Naive thymus-derived CD8-positive, alpha-beta T cell (primary cell): ENCODE results near the gene TSEN34. TPM values are rescaled to one million over a fixed set of nuclear protein-coding genes. Genes with fewer than 3 reads are reported as not detected.
A peak's percentile ranks its signal among the peaks of the same experiment; 100 is the strongest.
"Not testable (repeated sequence)": the region's sequence is repeated elsewhere in the genome, so short reads cannot be mapped to it uniquely, and the experiment has no call there.

ENCODE experiments used
- ATAC-seq, 2 donors: fragments of 150-1000 bp; cut with Tn5 transposase in 1 of 2; sonication (Bioruptor Pico), chemical (Tn5 transposase) in 1 of 2; 1 replicate in 1 of 2; 2 replicates in 1 of 2; pipeline ENCODE4 v1.10.0; 2021; ENCODE audit warnings: mild to moderate bottlenecking in 2 of 2, moderate library complexity in 2 of 2
- POLR2A ChIA-PET: fragments of 350-600 bp; sonication (Branson Sonifier 250); formaldehyde crosslinking; loops from one replicate; lab custom pipeline; 2021; ENCODE audit warnings: antibody characterized with exemption; lab: Charles Lee
- DNase-seq, 10 donors: peaks; one replicate each; pipeline versions ENCODE4 v3.0.0 to v3.0.0-alpha.2; 2020 to 2022
- H3K27ac Mint-ChIP-seq, 10 donors: one replicate each; pipeline ENCODE4 v1.8.0; 2020 to 2022; ENCODE audit warnings: mild to moderate bottlenecking in 10 of 10, mixed read lengths in 10 of 10, moderate library complexity in 4 of 10, inconsistent platforms in 1 of 10
- H3K27me3 Mint-ChIP-seq, 5 donors: one replicate each; pipeline ENCODE4 v1.8.0; 2021 to 2022; ENCODE audit warnings: mixed read lengths in 5 of 5
- H3K36me3 Mint-ChIP-seq, 3 donors: one replicate each; pipeline ENCODE4 v1.8.0; 2020 to 2022; ENCODE audit warnings: mixed read lengths in 3 of 3, mild to moderate bottlenecking in 2 of 3, inconsistent platforms in 1 of 3
- H3K4me1 Mint-ChIP-seq, 4 donors: one replicate each; pipeline ENCODE4 v1.8.0; 2021 to 2022; ENCODE audit warnings: mixed read lengths in 4 of 4
- H3K4me3 Mint-ChIP-seq, 10 donors: one replicate each; pipeline ENCODE4 v1.8.0; 2020 to 2022; ENCODE audit warnings: mild to moderate bottlenecking in 10 of 10, mixed read lengths in 10 of 10, moderate library complexity in 6 of 10, inconsistent platforms in 1 of 10
- H3K9me3 Mint-ChIP-seq, 9 donors: one replicate each; pipeline ENCODE4 v1.8.0; 2020 to 2022; ENCODE audit warnings: mixed read lengths in 9 of 9, mild to moderate bottlenecking in 3 of 9, inconsistent platforms in 1 of 9, moderate library complexity in 1 of 9
- polyA plus RNA-seq, 3 donors: library from polyadenylated mRNA; unstranded; fragments of 300-500 nt; fragmentation: Illumina TruSeq; gene quantifications; one replicate each; pipeline ENCODE4 v1.2.3, GENCODE V29; 2021
- total RNA-seq, 8 experiments: library from RNA in 2 of 8; stranded (reverse) in 2 of 8; gene quantifications; one replicate each; pipeline ENCODE4 v1.2.3 and lab custom pipeline; 2021 to 2026

The TSEN34 gene
- total and polyA plus RNA-seq, 5 experiments from 2014 or later, result 23.4 to 38.7 (median 25.6) TPM

- H3K27ac Mint-ChIP-seq, result no peak overlapping the region
- DNase-seq (no peak), ATAC-seq (no peak)
- H3K4me1 Mint-ChIP-seq, result peaks cover 3 to 5% (median 5%) of the 10 kb centered on the region in 4 donors
- no peak overlapping the region for H3K4me3 Mint-ChIP-seq
- peaks cover 13 to 35% (median 19%) of the 10 kb centered on the region in 5 donors for H3K27me3 Mint-ChIP-seq
- POLR2A ChIA-PET, result interaction anchor here (0.6 kb wide), 1 partner anchor 31 kb away, joined by 3 read pairs; no protein-coding TSS in a partner anchor
- no peaks in the 10 kb centered on the region for H3K36me3 Mint-ChIP-seq
- no peaks in the 10 kb centered on the region for H3K9me3 Mint-ChIP-seq
Measured at GRCh38 chr19:54229146-54229545, 38.0 kb downstream of the TSEN34 start.

DNA sequence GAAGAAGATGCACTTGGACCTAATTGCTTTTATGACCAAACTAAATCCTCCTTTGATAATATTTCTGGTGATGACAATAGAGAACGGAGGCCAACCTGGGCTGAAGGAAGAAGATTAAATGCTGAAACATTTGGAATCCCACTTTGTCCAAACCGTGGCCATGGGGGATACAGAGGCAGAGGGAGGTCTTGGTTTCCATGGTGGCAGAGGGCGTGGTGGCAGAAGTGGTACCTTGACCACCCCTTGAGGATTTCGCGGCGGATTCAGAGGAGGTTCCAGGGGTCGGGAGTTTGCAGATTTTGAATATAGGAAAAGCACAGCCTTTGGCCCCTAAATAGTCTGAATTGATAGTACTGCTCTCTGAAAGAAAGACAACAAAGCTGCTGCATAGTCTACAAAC is 38.9 kb downstream of the TSEN34 start:
- POLR2A ChIA-PET, result no interaction called here
- Mint-ChIP-seq H3K36me3 (no peaks in the 10 kb centered on the region), H3K4me1 (peaks cover 3 to 9% (median 5%) of the 10 kb centered on the region in 4 donors), H3K27me3 (peaks cover 13 to 33% (median 23%) of the 10 kb centered on the region in 5 donors), H3K9me3 (no peaks in the 10 kb centered on the region), H3K4me3 (no peak overlapping the region), H3K27ac (no peak overlapping the region)
- DNase-seq (no peak), ATAC-seq (no peak)

- ATAC-seq (peak; percentile 97 to 100), DNase-seq (peak; percentile 70 to 89 (median 81))
- Mint-ChIP-seq H3K27ac (peak overlapping the region in 3 of 10 donors; percentile 39 to 56 (median 53)), H3K9me3 (no peaks in the 10 kb centered on the region), H3K4me1 (peaks cover 3 to 9% (median 5%) of the 10 kb centered on the region in 4 donors), H3K4me3 (no peak overlapping the region), H3K27me3 (peaks cover 13 to 40% (median 23%) of the 10 kb centered on the region in 5 donors), H3K36me3 (no peaks in the 10 kb centered on the region)
- POLR2A ChIA-PET, result no interaction called here
Measured at GRCh38 chr19:54231077-54231931, 40.2 kb downstream of the TSEN34 start.

GRCh38 chr19:54233941-54234340 is 42.8 kb downstream of the TSEN34 start:
- peaks cover 11 to 39% (median 25%) of the 10 kb centered on the region in 5 donors for H3K27me3 Mint-ChIP-seq
- H3K4me1 Mint-ChIP-seq, result peaks cover 3 to 9% (median 5%) of the 10 kb centered on the region in 4 donors
- no peak overlapping the region for H3K4me3 Mint-ChIP-seq
- H3K36me3 Mint-ChIP-seq, result no peaks in the 10 kb centered on the region
- H3K9me3 Mint-ChIP-seq, result no peaks in the 10 kb centered on the region
- POLR2A ChIA-PET, result no interaction called here
- DNase-seq (no peak), ATAC-seq (no peak)
- no peak overlapping the region for H3K27ac Mint-ChIP-seq

DNA sequence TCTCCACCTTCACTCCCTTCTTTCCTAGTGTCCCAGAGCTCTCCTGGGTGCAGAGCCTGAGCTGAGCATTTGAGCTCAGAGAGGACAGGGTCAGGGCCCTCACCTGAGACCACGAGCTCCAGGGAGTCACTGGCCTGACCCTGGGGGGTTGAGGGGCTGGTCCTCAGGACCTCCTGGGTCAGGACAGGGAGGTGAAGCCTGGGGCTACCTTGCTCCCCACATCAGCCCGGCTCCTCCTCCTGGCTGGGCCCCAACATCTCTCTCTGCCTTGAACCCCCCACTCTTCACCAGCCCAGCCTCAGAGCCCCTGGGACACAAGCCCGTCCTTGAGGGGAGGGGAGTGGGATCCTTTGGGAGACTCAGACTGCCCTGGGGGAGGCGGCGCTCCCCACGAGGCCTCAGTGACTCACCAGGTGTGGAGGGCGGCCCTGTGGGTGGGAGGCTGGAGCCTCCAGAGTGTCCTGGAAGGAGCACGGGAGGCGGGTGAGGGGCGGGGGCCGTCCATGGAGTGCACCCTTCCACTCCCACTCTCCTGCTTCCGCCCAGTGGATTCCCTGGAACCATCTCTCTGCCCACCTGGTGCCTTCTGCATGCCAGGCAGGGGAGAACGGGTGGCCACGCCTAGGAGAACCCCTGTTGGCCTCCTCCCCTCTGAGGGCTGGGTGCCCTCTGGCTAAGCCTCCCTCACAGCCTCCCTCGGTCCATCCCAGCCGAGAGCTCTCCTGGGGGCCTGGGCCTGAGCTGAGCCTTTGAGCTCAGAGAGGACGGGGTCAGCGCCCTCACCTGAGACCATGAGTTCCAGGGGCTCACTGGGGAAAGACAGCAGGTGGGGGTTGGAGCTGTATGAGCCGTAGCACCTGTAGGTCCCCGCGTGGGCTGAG is 48.6 kb downstream of the TSEN34 start:
- ATAC-seq, H3K4me1 Mint-ChIP-seq, H3K4me3 Mint-ChIP-seq, POLR2A ChIA-PET, DNase-seq, H3K9me3 Mint-ChIP-seq, H3K36me3 Mint-ChIP-seq: not testable (repeated sequence)
- Mint-ChIP-seq H3K27me3 (peaks cover 0 to 13% (median 11%) of the 10 kb centered on the region in 5 donors), H3K27ac (peak overlapping the region in 2 of 10 donors; percentile 0 to 17)

- H3K27ac Mint-ChIP-seq, H3K4me1 Mint-ChIP-seq, H3K36me3 Mint-ChIP-seq, ATAC-seq, DNase-seq, H3K4me3 Mint-ChIP-seq, H3K9me3 Mint-ChIP-seq, POLR2A ChIA-PET: not testable (repeated sequence)
- H3K27me3 Mint-ChIP-seq, result peaks cover 0 to 11% (median 10%) of the 10 kb centered on the region in 5 donors
Measured at GRCh38 chr19:54240372-54241336, 49.5 kb downstream of the TSEN34 start.

DNA sequence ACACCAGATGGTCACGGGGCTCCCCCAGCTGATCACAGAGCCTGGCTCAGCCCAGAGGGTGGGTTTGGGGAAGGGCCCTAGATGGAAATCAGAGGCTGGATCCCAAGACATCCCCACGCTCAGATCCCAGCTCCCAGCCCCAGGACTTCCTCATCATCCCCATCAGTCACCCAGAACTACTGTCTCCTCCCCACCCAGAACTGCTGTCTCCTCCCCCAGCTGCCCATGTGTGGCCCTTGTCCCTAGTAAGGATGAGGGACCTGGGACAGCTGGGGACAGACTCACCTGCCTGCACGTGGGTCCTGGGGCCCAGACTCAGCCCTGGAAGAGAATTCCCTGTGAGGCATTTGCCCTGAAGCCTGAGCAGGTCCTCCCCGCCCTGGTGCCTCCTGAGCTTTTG is 51.1 kb downstream of the TSEN34 start:
- H3K27ac Mint-ChIP-seq, POLR2A ChIA-PET, DNase-seq, H3K4me1 Mint-ChIP-seq, H3K36me3 Mint-ChIP-seq, H3K9me3 Mint-ChIP-seq, H3K27me3 Mint-ChIP-seq, ATAC-seq: not testable (repeated sequence)
- H3K4me3 Mint-ChIP-seq, result peak overlapping the region in 1 of 10 donors; percentile 11

DNA sequence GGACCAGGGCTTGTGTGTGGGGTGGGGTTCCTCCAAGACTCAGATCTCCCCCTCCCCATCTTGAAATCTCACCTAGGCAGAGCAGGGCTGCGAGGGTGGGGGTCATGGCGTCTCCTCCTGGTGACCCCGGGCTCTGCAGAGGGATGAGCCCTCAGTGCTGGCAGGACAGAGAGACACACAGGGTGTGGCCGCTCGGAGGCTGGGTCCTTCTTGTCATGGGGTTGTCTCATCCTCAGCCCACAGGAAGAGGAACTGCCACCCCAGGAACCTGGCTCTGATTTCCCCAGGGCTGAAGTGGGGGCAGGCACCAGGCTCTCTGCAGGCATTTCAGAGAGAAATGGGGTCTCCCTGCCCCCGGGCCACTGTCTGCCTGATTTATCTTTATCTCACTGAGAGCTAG is 51.5 kb downstream of the TSEN34 start, which contains the start of gene LILRA6:
LILRA6 (minus strand) TSS at position 145 of the 400 bp plus-strand sequence.
- H3K36me3 Mint-ChIP-seq, ATAC-seq, DNase-seq, H3K27ac Mint-ChIP-seq, H3K9me3 Mint-ChIP-seq, H3K27me3 Mint-ChIP-seq, POLR2A ChIA-PET, H3K4me1 Mint-ChIP-seq: not testable (repeated sequence)
- peak within 1 kb of the TSS in 1 of 10 donors; percentile 11 for H3K4me3 Mint-ChIP-seq

GRCh38 chr19:54243809-54244208 is 52.7 kb downstream of the TSEN34 start:
- H3K4me1 Mint-ChIP-seq, result peaks cover 8 to 12% (median 10%) of the 10 kb centered on the region in 4 donors
- H3K4me3 Mint-ChIP-seq, H3K36me3 Mint-ChIP-seq, H3K9me3 Mint-ChIP-seq, H3K27ac Mint-ChIP-seq, DNase-seq, ATAC-seq, POLR2A ChIA-PET: not testable (repeated sequence)
- H3K27me3 Mint-ChIP-seq, result peaks cover 0 to 12% (median 2%) of the 10 kb centered on the region in 5 donors
